IPS-15b (cell line): Measurements from ENCODE around the gene TMPRSS5.

Source experiments
- H3K27me3 ChIP-seq: one replicate; pipeline ENCODE4 v1.6.1; 2013; ENCODE audit warnings: low read length; ENCODE audit not compliant: control insufficient read depth, insufficient read depth
- H3K36me3 ChIP-seq: one replicate; pipeline ENCODE4 v1.6.1; 2013; ENCODE audit warnings: low read length; ENCODE audit not compliant: control insufficient read depth, insufficient read depth
- H3K4me1 ChIP-seq: one replicate; pipeline ENCODE4 v1.6.1; 2013; ENCODE audit warnings: mild to moderate bottlenecking, low read length; ENCODE audit not compliant: control insufficient read depth, insufficient read depth
- H3K4me3 ChIP-seq: one replicate; pipeline ENCODE4 v1.5.1; 2013; ENCODE audit warnings: low read depth, low read length
- H3K9ac ChIP-seq: one replicate; pipeline ENCODE4 v1.6.1; 2013; ENCODE audit warnings: low read depth, mild to moderate bottlenecking, low read length
- H3K9me3 ChIP-seq: one replicate; pipeline ENCODE4 v1.6.1; 2013; ENCODE audit warnings: mild to moderate bottlenecking, low read length; ENCODE audit not compliant: control insufficient read depth, insufficient read depth

The TMPRSS5 gene

GRCh38 chr11:113705871-113706655, at the start of gene TMPRSS5:
TMPRSS5 (minus strand) TSS chr11:113706308; CDS start chr11:113706224, 84 bp downstream.
- Histone ChIP-seq H3K9me3 (peaks cover 3% of the 10 kb centered on the region), H3K9ac (no peak within 1 kb of the TSS), H3K4me3 (no peak within 1 kb of the TSS), H3K36me3 (no peaks in the 10 kb centered on the region), H3K27me3 (no peaks in the 10 kb centered on the region), H3K4me1 (no peaks in the 10 kb centered on the region)

GRCh38 chr11:113752932-113753331, 46.8 kb upstream of the TMPRSS5 start:
- no peak overlapping the region for H3K9ac ChIP-seq
- no peaks in the 10 kb centered on the region for H3K27me3 ChIP-seq
- H3K9me3 ChIP-seq: no peaks in the 10 kb centered on the region
- no peaks in the 10 kb centered on the region for H3K4me1 ChIP-seq
- H3K4me3 ChIP-seq: no peak overlapping the region
- H3K36me3 ChIP-seq: peaks cover 3% of the 10 kb centered on the region

- no peaks in the 10 kb centered on the region for H3K9me3 ChIP-seq
- no peaks in the 10 kb centered on the region for H3K4me1 ChIP-seq
- no peak overlapping the region for H3K9ac ChIP-seq
- peaks cover 12% of the 10 kb centered on the region for H3K36me3 ChIP-seq
- no peaks in the 10 kb centered on the region for H3K27me3 ChIP-seq
- H3K4me3 ChIP-seq: no peak overlapping the region
Measured at GRCh38 chr11:113736323-113736722, 30.2 kb upstream of the TMPRSS5 start.

- H3K9me3 ChIP-seq: no peaks in the 10 kb centered on the region
- H3K9ac ChIP-seq: no peak overlapping the region
Measured at GRCh38 chr11:113732092-113732491, 26.0 kb upstream of the TMPRSS5 start.

GRCh38 chr11:113730887-113731726, 25.0 kb upstream of the TMPRSS5 start:
- Histone ChIP-seq H3K9ac (no peak overlapping the region), H3K9me3 (no peaks in the 10 kb centered on the region), H3K4me3 (no peak overlapping the region), H3K27me3 (no peaks in the 10 kb centered on the region), H3K4me1 (no peaks in the 10 kb centered on the region), H3K36me3 (peaks cover 7% of the 10 kb centered on the region)

More at GRCh38 chr11:113732092-113732491, 26.0 kb upstream of the TMPRSS5 start:
- Histone ChIP-seq H3K36me3 (peaks cover 12% of the 10 kb centered on the region), H3K4me1 (no peaks in the 10 kb centered on the region), H3K27me3 (no peaks in the 10 kb centered on the region), H3K4me3 (no peak overlapping the region)

GRCh38 chr11:113729456-113729855, 23.3 kb upstream of the TMPRSS5 start:
- H3K9ac ChIP-seq: no peak overlapping the region
- no peaks in the 10 kb centered on the region for H3K27me3 ChIP-seq
- H3K4me1 ChIP-seq: no peaks in the 10 kb centered on the region
- no peak overlapping the region for H3K4me3 ChIP-seq
- H3K36me3 ChIP-seq: peaks cover 4% of the 10 kb centered on the region
- H3K9me3 ChIP-seq: no peaks in the 10 kb centered on the region

- Histone ChIP-seq H3K36me3 (peaks cover 4% of the 10 kb centered on the region), H3K9ac (no peak overlapping the region), H3K4me1 (no peaks in the 10 kb centered on the region), H3K4me3 (no peak overlapping the region), H3K9me3 (no peaks in the 10 kb centered on the region), H3K27me3 (no peaks in the 10 kb centered on the region)
Measured at GRCh38 chr11:113728814-113729213, 22.7 kb upstream of the TMPRSS5 start.

- Histone ChIP-seq H3K4me3 (no peak overlapping the region), H3K27me3 (no peaks in the 10 kb centered on the region), H3K4me1 (no peaks in the 10 kb centered on the region), H3K9me3 (no peaks in the 10 kb centered on the region), H3K9ac (no peak overlapping the region), H3K36me3 (no peaks in the 10 kb centered on the region)
Measured at GRCh38 chr11:113725913-113726312, 19.8 kb upstream of the TMPRSS5 start.

GRCh38 chr11:113725407-113725806, 19.3 kb upstream of the TMPRSS5 start:
- H3K27me3 ChIP-seq: no peaks in the 10 kb centered on the region
- H3K9ac ChIP-seq: no peak overlapping the region
- H3K9me3 ChIP-seq: no peaks in the 10 kb centered on the region
- no peaks in the 10 kb centered on the region for H3K4me1 ChIP-seq
- H3K4me3 ChIP-seq: no peak overlapping the region
- H3K36me3 ChIP-seq: no peaks in the 10 kb centered on the region

- Histone ChIP-seq H3K27me3 (no peaks in the 10 kb centered on the region), H3K9me3 (no peaks in the 10 kb centered on the region), H3K4me3 (no peak overlapping the region), H3K4me1 (no peaks in the 10 kb centered on the region), H3K9ac (no peak overlapping the region), H3K36me3 (no peaks in the 10 kb centered on the region)
Measured at GRCh38 chr11:113724778-113725177, 18.7 kb upstream of the TMPRSS5 start.

- Histone ChIP-seq H3K36me3 (no peaks in the 10 kb centered on the region), H3K9ac (no peak overlapping the region), H3K4me1 (no peaks in the 10 kb centered on the region), H3K9me3 (no peaks in the 10 kb centered on the region), H3K27me3 (no peaks in the 10 kb centered on the region), H3K4me3 (no peak overlapping the region)
Measured at GRCh38 chr11:113723787-113724186, 17.7 kb upstream of the TMPRSS5 start.

- H3K4me1 ChIP-seq: no peaks in the 10 kb centered on the region
- no peaks in the 10 kb centered on the region for H3K36me3 ChIP-seq
- H3K4me3 ChIP-seq: no peak overlapping the region
- no peaks in the 10 kb centered on the region for H3K9me3 ChIP-seq
- no peak overlapping the region for H3K9ac ChIP-seq
- no peaks in the 10 kb centered on the region for H3K27me3 ChIP-seq
Measured at GRCh38 chr11:113722934-113723333, 16.8 kb upstream of the TMPRSS5 start.
